H9 (cell line): ENCODE data around the gene IRAG1. TPM values are rescaled to one million over a fixed set of nuclear protein-coding genes. Genes with fewer than 3 reads are reported as not detected.

Experiments used
- DNase-seq: peaks from one replicate; pipeline ENCODE4 v3.0.0-alpha.2; 2017
- H2AFZ ChIP-seq: one replicate; pipeline ENCODE4 v1.6.1; 2013; ENCODE audit warnings: mild to moderate bottlenecking, low read length, control low read depth, moderate library complexity
- H2AK5ac ChIP-seq: 2 replicates; pipeline ENCODE4 v1.6.1; 2013; ENCODE audit warnings: low read length, control low read depth, mixed read lengths; ENCODE audit not compliant: insufficient read length
- H2BK120ac ChIP-seq: one replicate; pipeline ENCODE4 v1.6.1; 2013; ENCODE audit warnings: low read depth, mild to moderate bottlenecking, low read length, control low read depth, inconsistent platforms; ENCODE audit not compliant: poor library complexity, severe bottlenecking
- H2BK12ac ChIP-seq: 2 replicates; pipeline ENCODE4 v1.6.1; 2013; ENCODE audit warnings: low read length, control low read depth, mixed read lengths, low read depth; ENCODE audit not compliant: insufficient read length
- H2BK15ac ChIP-seq: 2 replicates; pipeline ENCODE4 v1.6.1; 2013; ENCODE audit warnings: low read depth, low read length, control low read depth
- H2BK20ac ChIP-seq: one replicate; pipeline ENCODE4 v1.6.1; 2013; ENCODE audit warnings: low read depth, mild to moderate bottlenecking, low read length, control low read depth, inconsistent platforms; ENCODE audit not compliant: poor library complexity, severe bottlenecking
- H2BK5ac ChIP-seq: 2 replicates; pipeline ENCODE4 v1.6.1; 2013; ENCODE audit warnings: low read length, control low read depth, mixed read lengths; ENCODE audit not compliant: insufficient read length
- H3K14ac ChIP-seq: 2 replicates; pipeline ENCODE4 v1.6.1; 2013; ENCODE audit warnings: low read length, control low read depth; ENCODE audit not compliant: insufficient read depth
- H3K18ac ChIP-seq: 2 replicates; pipeline ENCODE4 v1.6.1; 2013; ENCODE audit warnings: low read depth, mild to moderate bottlenecking, mixed read lengths, low read length, control low read depth; ENCODE audit not compliant: insufficient read length
- H3K23ac ChIP-seq: 2 replicates; pipeline ENCODE4 v1.6.1; 2013; ENCODE audit warnings: low read length, control low read depth, mixed read lengths, low read depth; ENCODE audit not compliant: insufficient read length
- H3K23me2 ChIP-seq: 2 replicates; pipeline ENCODE4 v1.6.1; 2013; ENCODE audit warnings: low read depth, mild to moderate bottlenecking, mixed read lengths, low read length, control low read depth; ENCODE audit not compliant: insufficient read length, poor library complexity, severe bottlenecking
- H3K27ac ChIP-seq: 2 replicates; pipeline ENCODE4 v1.5.1; 2013; ENCODE audit warnings: low read length, control low read depth, mixed read lengths, low read depth; ENCODE audit not compliant: insufficient read length
- H3K27me3 ChIP-seq: 2 replicates; pipeline ENCODE4 v1.6.1; 2013; ENCODE audit warnings: low read length, control low read depth, inconsistent platforms; ENCODE audit not compliant: insufficient read depth
- H3K4ac ChIP-seq: 2 replicates; pipeline ENCODE4 v1.6.1; 2013; ENCODE audit warnings: low read depth, mild to moderate bottlenecking, control low read depth, inconsistent platforms, low read length, moderate library complexity
- H3K4me1 ChIP-seq: 2 replicates; pipeline ENCODE4 v1.6.1; 2013; ENCODE audit warnings: low read length, control low read depth, inconsistent platforms; ENCODE audit not compliant: insufficient read depth
- H3K4me2 ChIP-seq: 2 replicates; pipeline ENCODE4 v1.6.1; 2013; ENCODE audit warnings: low read length, control low read depth, mixed read lengths; ENCODE audit not compliant: insufficient read length, insufficient read depth
- H3K56ac ChIP-seq: 2 replicates; pipeline ENCODE4 v1.6.1; 2013; ENCODE audit warnings: low read depth, mild to moderate bottlenecking, mixed read lengths, low read length, control low read depth; ENCODE audit not compliant: insufficient read length
- H3K79me1 ChIP-seq: 2 replicates; pipeline ENCODE4 v1.6.1; 2013; ENCODE audit warnings: low read depth, mild to moderate bottlenecking, moderate library complexity, low read length, control low read depth, inconsistent platforms; ENCODE audit not compliant: insufficient read depth, poor library complexity, severe bottlenecking
- H3K79me2 ChIP-seq: 2 replicates; pipeline ENCODE4 v1.6.1; 2013; ENCODE audit warnings: low read length, control low read depth, inconsistent platforms; ENCODE audit not compliant: insufficient read depth
- H3K9ac ChIP-seq: 2 replicates; pipeline ENCODE4 v1.6.1; 2013; ENCODE audit warnings: low read length, control low read depth, mixed read lengths; ENCODE audit not compliant: insufficient read length; ENCODE audit errors: extremely low read depth
- H3K9me3 ChIP-seq: one replicate; pipeline ENCODE4 v1.6.1; 2013; ENCODE audit warnings: low read depth, low read length, inconsistent platforms; ENCODE audit not compliant: control insufficient read depth
- H3T11ph ChIP-seq: one replicate; pipeline ENCODE4 v1.6.1; 2013; ENCODE audit warnings: mild to moderate bottlenecking, low read length, control low read depth, inconsistent platforms
- H4K20me1 ChIP-seq: one replicate; pipeline ENCODE4 v1.6.1; 2013; ENCODE audit not compliant: control insufficient read depth, insufficient read length, insufficient read depth
- H4K5ac ChIP-seq: 2 replicates; pipeline ENCODE4 v1.6.1; 2013; ENCODE audit warnings: low read depth, mild to moderate bottlenecking, mixed read lengths, low read length, control low read depth; ENCODE audit not compliant: insufficient read length
- H4K8ac ChIP-seq: replicated peaks from 2 replicates; pipeline ENCODE4 v1.6.1; 2013; ENCODE audit warnings: low read length, control low read depth, mixed read lengths, low read depth; ENCODE audit not compliant: insufficient read length
- H4K91ac ChIP-seq: 2 replicates; pipeline ENCODE4 v1.6.1; 2013; ENCODE audit warnings: low read depth, mild to moderate bottlenecking, moderate library complexity, mixed read lengths, low read length, control low read depth; ENCODE audit not compliant: insufficient read length
- H3K27ac Mint-ChIP-seq, 3 experiments: 2 replicates in 2 of 3; 3 replicates in 1 of 3; pipeline ENCODE4 v1.8.0; 2020 to 2021; ENCODE audit warnings: mixed read lengths in 3 of 3, mild to moderate bottlenecking in 1 of 3, moderate library complexity in 1 of 3
- H3K27me3 Mint-ChIP-seq: 2 replicates; pipeline ENCODE4 v1.8.0; 2021; ENCODE audit warnings: low read depth, mild to moderate bottlenecking, moderate library complexity, mixed read lengths
- H3K36me3 Mint-ChIP-seq, 3 experiments: 2 replicates in 2 of 3; 3 replicates in 1 of 3; pipeline ENCODE4 v1.8.0; 2020 to 2021; ENCODE audit warnings: low read depth in 3 of 3, mixed read lengths in 3 of 3; ENCODE audit not compliant: insufficient read depth in 1 of 3
- H3K4me1 Mint-ChIP-seq, 2 experiments: 2 replicates each; pipeline ENCODE4 v1.8.0; 2020; ENCODE audit warnings: mixed read lengths in 2 of 2
- H3K4me3 Mint-ChIP-seq, 2 experiments: 2 replicates in 1 of 2; 3 replicates in 1 of 2; pipeline ENCODE4 v1.8.0; 2020 to 2021; ENCODE audit warnings: mild to moderate bottlenecking in 2 of 2, mixed read lengths in 2 of 2, moderate library complexity in 1 of 2
- H3K9me3 Mint-ChIP-seq, 2 experiments: 2 replicates in 1 of 2; 3 replicates in 1 of 2; pipeline ENCODE4 v1.8.0; 2020; ENCODE audit warnings: mild to moderate bottlenecking in 2 of 2, mixed read lengths in 2 of 2, moderate library complexity in 1 of 2
- CTCF ChIP-seq: fragments of 200-600 bp; sonication (generic); conservative IDR thresholded peaks from 3 replicates; pipeline ENCODE4 v1.8.0; 2021; ENCODE audit warnings: antibody characterized with exemption, mild to moderate bottlenecking
- WGBS: extraction: QIAGEN DNeasy Blood & Tissue Kit; methylation state at CpG from one replicate; pipeline ENCODE4 v1.1.7; 2013; ENCODE audit warnings: missing lambda C conversion rate, low lambda C conversion rate, mixed read lengths; ENCODE audit not compliant: insufficient read length; ENCODE audit errors: extremely low coverage; 5-methylcytosine and 5-hydroxymethylcytosine counted together
- total RNA-seq: library from RNA; stranded (reverse); gene quantifications from 2 replicates; pipeline ENCODE4 v1.2.1, GENCODE V29; 2021

The IRAG1 gene
- total RNA-seq, 1 experiment from 2014 or later: 2.4 TPM

DNA sequence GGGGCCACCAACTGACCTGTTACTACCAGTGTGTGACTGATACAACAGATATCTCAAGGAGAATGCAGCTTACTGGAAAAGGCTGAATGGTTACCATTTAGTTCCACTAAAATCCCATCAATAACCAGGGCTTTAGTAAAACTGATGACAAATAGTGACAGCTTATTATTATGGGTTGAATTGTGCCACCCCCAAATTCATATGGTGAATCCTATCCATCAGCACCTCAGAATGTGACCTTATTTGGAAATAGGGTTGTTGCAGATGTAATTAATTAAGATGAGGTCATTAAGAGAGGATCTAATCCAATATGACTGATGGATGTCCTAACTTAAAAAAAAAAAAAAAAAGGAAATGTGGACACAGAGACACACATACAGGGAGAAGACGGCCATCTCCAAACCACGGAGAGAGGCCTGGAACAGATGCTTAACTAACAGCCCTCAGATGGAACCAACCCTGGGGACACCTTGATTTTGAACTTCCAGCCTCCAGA is 27.4 kb upstream of the IRAG1 start:
- H2BK12ac ChIP-seq: no peak overlapping the region
- H3K4me3 Mint-ChIP-seq: no peak overlapping the region

More for the DNA sequence above, 27.4 kb upstream of the IRAG1 start:
- no peak overlapping the region for H3K4ac ChIP-seq
- no peak overlapping the region for H2AK5ac ChIP-seq
- H3K9me3 Mint-ChIP-seq: no peaks in the 10 kb centered on the region
- WGBS: no CpG with 5 or more reads among the region's 2 CpGs
- H4K5ac ChIP-seq: no peak overlapping the region
- H3K56ac ChIP-seq: no peak overlapping the region
- no peaks in the 10 kb centered on the region for H3K4me1 ChIP-seq
- H3K27ac ChIP-seq: no peak overlapping the region
- no peak overlapping the region for H3K18ac ChIP-seq
- H3K9me3 ChIP-seq: no peaks in the 10 kb centered on the region
- no peaks in the 10 kb centered on the region for H3K27me3 Mint-ChIP-seq
- no peak overlapping the region for H4K8ac ChIP-seq
- H4K20me1 ChIP-seq: no peaks in the 10 kb centered on the region
- H2BK15ac ChIP-seq: no peak overlapping the region
- H3K4me2 ChIP-seq: no peak overlapping the region
- no peak overlapping the region for H3K14ac ChIP-seq
- H3K4me1 Mint-ChIP-seq: no peaks in the 10 kb centered on the region
- H3K23me2 ChIP-seq: no peaks in the 10 kb centered on the region
- no peaks in the 10 kb centered on the region for H3K79me1 ChIP-seq
- no peak overlapping the region for H4K91ac ChIP-seq
- H2BK5ac ChIP-seq: no peak overlapping the region
- H3T11ph ChIP-seq: no peak overlapping the region
- no peak for DNase-seq
- no peak overlapping the region for H2AFZ ChIP-seq
- H3K36me3 Mint-ChIP-seq: no peaks in the 10 kb centered on the region
- H2BK120ac ChIP-seq: no peak overlapping the region
- no peak overlapping the region for H3K23ac ChIP-seq
- no peak overlapping the region for H3K9ac ChIP-seq
- no peaks in the 10 kb centered on the region for H3K79me2 ChIP-seq
- H3K27ac Mint-ChIP-seq: no peak overlapping the region
- H2BK20ac ChIP-seq: no peak overlapping the region
- H3K27me3 ChIP-seq: no peaks in the 10 kb centered on the region
- TF ChIP-seq CTCF: no peak
